GM18502 (cell line): ENCODE results near the gene IGSF9B.

ENCODE experiments used
- ATAC-seq: cut with Tn5 transposase; IDR thresholded peaks from one replicate; pipeline ENCODE4 v1.9.1; 2021; ENCODE audit warnings: mild to moderate bottlenecking; ENCODE audit not compliant: unreplicated experiment, poor library complexity

The IGSF9B gene

GRCh38 chr11:133887692-133888332 is 69.0 kb downstream of the IGSF9B start:
- no peak for ATAC-seq

- ATAC-seq = no peak
These were observed 70.7 kb downstream of the IGSF9B start for GRCh38 chr11:133886029-133886428.

- ATAC-seq = no peak
These were observed 84.6 kb downstream of the IGSF9B start for GRCh38 chr11:133872160-133872559.

- ATAC-seq = no peak
These were observed 89.3 kb downstream of the IGSF9B start for GRCh38 chr11:133867456-133867855.

- no peak for ATAC-seq
These were observed 91.3 kb downstream of the IGSF9B start for GRCh38 chr11:133865466-133865865.

GRCh38 chr11:133864756-133865155 is 92.0 kb downstream of the IGSF9B start:
- ATAC-seq = no peak

- ATAC-seq = no peak
These were observed 96.6 kb downstream of the IGSF9B start for GRCh38 chr11:133860151-133860550.
